GM19324 (cell line): ENCODE measurements around the gene GTF3C4.

Experiments used
- ATAC-seq: cut with Tn5 transposase; IDR thresholded peaks from one replicate; pipeline ENCODE4 v1.9.1; 2021; ENCODE audit warnings: mild to moderate bottlenecking, moderate library complexity; ENCODE audit not compliant: unreplicated experiment, low FRiP score

GTF3C4 gene, protein sequence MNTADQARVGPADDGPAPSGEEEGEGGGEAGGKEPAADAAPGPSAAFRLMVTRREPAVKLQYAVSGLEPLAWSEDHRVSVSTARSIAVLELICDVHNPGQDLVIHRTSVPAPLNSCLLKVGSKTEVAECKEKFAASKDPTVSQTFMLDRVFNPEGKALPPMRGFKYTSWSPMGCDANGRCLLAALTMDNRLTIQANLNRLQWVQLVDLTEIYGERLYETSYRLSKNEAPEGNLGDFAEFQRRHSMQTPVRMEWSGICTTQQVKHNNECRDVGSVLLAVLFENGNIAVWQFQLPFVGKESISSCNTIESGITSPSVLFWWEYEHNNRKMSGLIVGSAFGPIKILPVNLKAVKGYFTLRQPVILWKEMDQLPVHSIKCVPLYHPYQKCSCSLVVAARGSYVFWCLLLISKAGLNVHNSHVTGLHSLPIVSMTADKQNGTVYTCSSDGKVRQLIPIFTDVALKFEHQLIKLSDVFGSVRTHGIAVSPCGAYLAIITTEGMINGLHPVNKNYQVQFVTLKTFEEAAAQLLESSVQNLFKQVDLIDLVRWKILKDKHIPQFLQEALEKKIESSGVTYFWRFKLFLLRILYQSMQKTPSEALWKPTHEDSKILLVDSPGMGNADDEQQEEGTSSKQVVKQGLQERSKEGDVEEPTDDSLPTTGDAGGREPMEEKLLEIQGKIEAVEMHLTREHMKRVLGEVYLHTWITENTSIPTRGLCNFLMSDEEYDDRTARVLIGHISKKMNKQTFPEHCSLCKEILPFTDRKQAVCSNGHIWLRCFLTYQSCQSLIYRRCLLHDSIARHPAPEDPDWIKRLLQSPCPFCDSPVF

DNA sequence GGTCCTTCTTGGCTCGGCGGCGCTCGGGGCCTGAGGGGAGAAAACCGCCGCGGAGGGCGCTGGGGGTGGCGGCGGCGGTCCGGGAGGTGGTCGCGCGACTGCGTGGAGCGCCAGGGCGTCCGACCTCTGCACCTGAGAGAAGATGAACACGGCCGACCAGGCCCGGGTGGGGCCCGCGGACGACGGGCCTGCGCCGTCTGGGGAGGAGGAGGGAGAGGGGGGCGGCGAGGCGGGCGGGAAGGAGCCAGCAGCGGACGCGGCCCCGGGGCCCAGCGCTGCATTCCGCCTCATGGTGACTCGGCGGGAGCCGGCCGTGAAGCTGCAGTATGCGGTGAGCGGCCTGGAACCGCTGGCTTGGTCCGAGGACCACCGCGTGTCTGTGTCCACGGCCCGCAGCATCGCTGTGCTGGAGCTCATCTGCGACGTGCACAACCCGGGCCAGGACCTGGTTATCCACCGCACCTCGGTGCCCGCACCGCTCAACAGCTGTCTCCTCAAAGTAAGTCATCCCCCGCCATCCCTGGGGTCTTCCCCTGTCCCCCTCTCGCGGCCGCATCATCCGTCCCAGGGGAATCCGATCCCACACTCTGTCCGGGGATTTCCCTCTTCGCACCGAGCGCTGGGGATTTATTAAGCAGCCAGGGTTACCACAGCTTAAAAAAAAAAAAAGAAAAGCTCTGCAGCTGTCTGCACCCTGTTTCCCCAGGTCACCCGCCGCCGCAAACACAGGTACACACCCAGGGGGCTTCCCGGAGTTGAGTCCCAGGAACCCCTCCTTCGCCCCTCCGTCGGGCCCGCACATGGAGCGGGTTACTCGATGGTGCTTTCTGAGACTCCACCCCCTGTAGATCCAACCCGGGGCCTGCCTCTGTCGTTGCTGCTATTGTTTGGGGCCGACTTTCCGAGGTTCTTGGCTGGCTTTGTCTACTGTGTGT lies at the start of gene GTF3C4:
GTF3C4 (plus strand) TSS at position 8 of the 935 bp plus-strand sequence; CDS start at position 143, 135 bp downstream.
- peak; percentile 6 for ATAC-seq

DNA sequence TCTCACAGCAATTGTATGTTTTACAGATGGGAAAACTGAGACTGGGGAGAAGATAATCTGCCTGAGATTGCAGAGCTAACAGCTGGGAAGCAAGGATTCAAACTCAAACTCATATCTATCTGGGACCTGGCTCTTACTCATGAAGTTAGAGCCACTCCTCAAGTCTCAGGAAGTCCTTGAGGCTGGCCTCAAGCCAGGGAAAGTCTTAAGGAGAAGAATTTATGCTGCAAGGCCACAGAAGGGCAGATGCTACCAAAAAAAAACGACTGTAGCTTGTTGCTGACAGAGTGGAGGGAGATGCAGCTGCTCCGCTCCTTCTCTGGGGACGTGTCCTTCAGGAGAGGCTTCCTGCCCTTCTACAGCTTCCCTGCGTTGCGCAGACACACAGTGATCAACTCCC lies 48.1 kb upstream of the GTF3C4 start:
- no peak for ATAC-seq

GRCh38 chr9:132626285-132626684 lies 44.0 kb upstream of the GTF3C4 start:
- ATAC-seq: no peak

- ATAC-seq: no peak
These were observed 43.2 kb upstream of the GTF3C4 start for GRCh38 chr9:132627106-132627505.

- no peak for ATAC-seq
These were observed 42.7 kb upstream of the GTF3C4 start for GRCh38 chr9:132627594-132627993.

- no peak for ATAC-seq
These were observed 41.5 kb upstream of the GTF3C4 start for GRCh38 chr9:132628746-132629145.

GRCh38 chr9:132630116-132630515 lies 40.1 kb upstream of the GTF3C4 start:
- ATAC-seq: no peak

DNA sequence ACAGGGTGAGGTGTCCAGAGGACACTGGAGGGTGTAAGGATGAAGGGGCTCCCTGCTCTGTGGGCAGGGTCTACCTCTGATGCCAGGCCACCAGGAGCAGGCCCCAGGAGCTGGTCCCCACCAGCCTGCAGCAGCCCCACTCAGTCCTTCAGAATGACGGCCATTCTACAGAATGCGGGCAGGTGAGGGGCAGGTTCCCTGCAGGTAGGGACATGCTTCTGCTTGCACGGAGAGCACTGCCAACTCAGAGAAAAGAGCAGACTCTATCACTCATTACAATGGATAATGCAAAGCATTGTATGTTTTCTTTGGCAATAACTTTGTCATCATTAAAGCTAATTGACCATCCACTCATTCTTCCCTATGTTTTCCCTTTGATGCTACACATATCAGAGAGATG lies 39.5 kb upstream of the GTF3C4 start:
- ATAC-seq: no peak

- ATAC-seq: no peak
These were observed 39.0 kb upstream of the GTF3C4 start for GRCh38 chr9:132631280-132631679.

- ATAC-seq: no peak
These were observed 38.6 kb upstream of the GTF3C4 start for GRCh38 chr9:132631685-132632084.

GRCh38 chr9:132632413-132633129 lies 37.7 kb upstream of the GTF3C4 start:
- ATAC-seq: no peak

- no peak for ATAC-seq
These were observed 35.9 kb upstream of the GTF3C4 start for GRCh38 chr9:132634327-132634726.

DNA sequence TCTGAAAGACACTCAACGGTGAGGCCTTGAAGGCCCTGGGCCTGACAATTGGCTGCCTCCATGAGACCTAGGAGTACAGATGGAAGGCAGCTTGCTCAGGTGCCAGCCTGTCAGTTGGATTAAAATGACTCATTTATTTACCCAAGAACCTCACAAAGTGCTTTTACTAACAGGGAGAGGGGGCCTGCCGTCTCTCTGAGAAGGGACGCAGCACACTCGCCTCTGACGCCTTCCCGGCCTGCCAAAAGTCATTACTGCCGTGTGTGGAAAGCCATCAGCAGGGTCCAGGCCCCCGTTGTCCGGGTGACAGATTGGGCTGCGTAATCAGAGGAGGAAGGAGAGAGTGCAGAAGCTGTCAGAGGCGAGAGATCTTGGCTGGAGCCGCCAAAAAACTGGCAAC lies 32.9 kb upstream of the GTF3C4 start:
- ATAC-seq: no peak

GRCh38 chr9:132637801-132638200 lies 32.5 kb upstream of the GTF3C4 start:
- no peak for ATAC-seq

DNA sequence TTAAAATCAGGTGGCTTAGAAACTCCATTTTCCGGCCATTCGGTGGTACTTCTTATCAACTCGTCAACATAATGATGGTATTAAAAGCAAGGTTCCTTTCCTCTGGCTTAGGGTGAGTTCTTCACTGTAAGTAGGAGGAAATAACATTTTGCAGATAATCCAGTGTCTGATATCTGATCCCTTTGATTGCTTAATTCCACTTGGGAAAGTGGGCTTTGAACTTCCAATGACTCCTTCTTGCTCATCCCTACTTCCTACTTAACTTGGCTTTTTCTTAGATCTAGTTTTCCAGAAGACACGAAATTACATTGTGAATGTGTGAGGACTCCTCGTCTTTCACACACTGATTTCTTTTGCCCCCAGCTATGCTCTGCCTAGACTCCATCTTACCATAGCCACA lies 32.0 kb upstream of the GTF3C4 start:
- ATAC-seq: no peak

- no peak for ATAC-seq
These were observed 30.9 kb upstream of the GTF3C4 start for GRCh38 chr9:132639322-132639721.

DNA sequence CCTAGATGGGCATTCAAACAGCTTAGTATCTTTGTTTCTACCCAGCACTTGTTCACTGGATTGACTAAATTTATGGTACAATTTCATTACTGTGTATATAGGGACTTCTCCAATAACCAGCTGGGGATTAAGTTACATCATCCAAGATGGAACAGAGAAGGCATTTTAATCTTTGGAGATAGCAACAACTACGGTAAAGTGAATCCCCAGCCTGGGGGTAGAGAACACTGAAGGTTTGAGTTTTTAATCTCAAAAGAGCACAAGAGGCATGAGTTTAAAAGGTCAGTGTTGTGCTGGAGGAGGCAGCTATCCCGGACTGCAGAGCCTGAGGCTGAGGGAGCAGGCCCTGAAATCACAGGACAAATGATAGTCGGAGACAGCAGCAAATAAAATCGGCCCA lies 29.0 kb upstream of the GTF3C4 start:
- no peak for ATAC-seq

- ATAC-seq: no peak
These were observed 26.0 kb upstream of the GTF3C4 start for GRCh38 chr9:132644251-132644650.

- no peak for ATAC-seq
These were observed 25.0 kb upstream of the GTF3C4 start for GRCh38 chr9:132645306-132645705.

DNA sequence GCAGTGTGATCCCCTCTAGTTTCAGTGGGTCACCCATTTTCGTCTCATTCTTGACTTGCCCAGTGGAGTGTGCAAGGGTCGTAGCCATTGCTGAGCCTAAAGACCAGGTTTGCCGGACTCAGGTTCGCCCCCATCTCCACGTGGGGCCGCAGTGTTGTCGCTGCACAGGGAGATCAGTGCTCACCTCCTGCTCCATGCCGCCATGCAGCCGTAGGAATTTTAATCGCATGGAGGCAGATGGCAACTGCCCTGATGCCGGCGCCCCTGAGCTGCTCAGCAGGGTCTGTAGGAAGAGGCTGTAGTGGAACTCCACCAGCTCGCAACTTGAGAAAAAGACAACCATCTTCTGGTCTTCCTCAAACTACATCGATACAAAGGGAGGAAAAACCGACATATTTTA lies 24.6 kb upstream of the GTF3C4 start:
- ATAC-seq: no peak
